ENCODE data around the gene CD164. TPM values are rescaled to one million over a fixed set of nuclear protein-coding genes. Genes with fewer than 3 reads are reported as not detected.

CD164 gene
- polyA plus RNA-seq, 3 donors from 2014 or later, result 433 to 825 (median 521) TPM

GRCh38 chr6:109327959-109328358 is 54.3 kb downstream of the CD164 start:
- H3K4me3 Mint-ChIP-seq, result no peak overlapping the region

GRCh38 chr6:109327491-109327890 is 54.8 kb downstream of the CD164 start:
- Mint-ChIP-seq H3K4me1 (peaks cover under 1 to 14% of the 10 kb centered on the region in 2 donors), H3K27me3 (ENCODE audit: low read depth in 3 of 3) (peaks cover 0 to 9% (median 8%) of the 10 kb centered on the region in 3 donors), H3K9me3 (no peaks in the 10 kb centered on the region), H3K4me3 (no peak overlapping the region), H3K27ac (no peak overlapping the region), H3K36me3 (peaks cover 0 to 4% (median 0%) of the 10 kb centered on the region in 3 donors)
- no peak for DNase-seq

More at GRCh38 chr6:109327959-109328358, 54.3 kb downstream of the CD164 start:
- DNase-seq, result no peak
- peaks cover 0 to 9% (median 8%) of the 10 kb centered on the region in 3 donors for H3K27me3 Mint-ChIP-seq (ENCODE audit: low read depth in 3 of 3)
- H3K36me3 Mint-ChIP-seq, result peaks cover 0 to 4% (median 0%) of the 10 kb centered on the region in 3 donors
- H3K4me1 Mint-ChIP-seq, result peaks cover 6 to 9% of the 10 kb centered on the region in 2 donors
- H3K9me3 Mint-ChIP-seq, result no peaks in the 10 kb centered on the region
- H3K27ac Mint-ChIP-seq, result no peak overlapping the region

DNA sequence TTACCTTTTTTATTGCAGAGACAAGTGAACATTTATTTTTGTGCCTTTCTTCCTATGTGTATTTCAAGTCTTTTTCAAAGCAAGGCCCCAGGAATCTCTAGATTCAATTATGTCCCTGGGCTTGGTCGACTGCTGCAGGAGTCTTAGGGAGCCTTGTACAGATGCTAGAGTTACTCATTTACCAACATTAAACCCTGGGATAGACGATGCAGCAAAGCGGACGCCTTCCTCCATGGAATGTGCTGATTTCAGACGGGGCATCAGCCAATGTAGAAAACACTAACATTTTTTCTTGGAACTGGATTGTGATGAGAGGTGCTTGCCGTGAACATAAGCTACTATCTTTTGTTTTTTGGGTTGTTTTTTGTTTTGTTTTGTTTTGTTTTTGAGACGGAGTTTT is 55.9 kb downstream of the CD164 start:
- Mint-ChIP-seq H3K4me1 (peaks cover 0 to 19% of the 10 kb centered on the region in 2 donors), H3K27me3 (ENCODE audit: low read depth in 3 of 3) (peaks cover 0 to 9% (median 8%) of the 10 kb centered on the region in 3 donors), H3K27ac (no peak overlapping the region), H3K36me3 (peaks cover 0 to 4% (median 0%) of the 10 kb centered on the region in 3 donors), H3K9me3 (no peaks in the 10 kb centered on the region), H3K4me3 (no peak overlapping the region)
- DNase-seq, result no peak

DNA sequence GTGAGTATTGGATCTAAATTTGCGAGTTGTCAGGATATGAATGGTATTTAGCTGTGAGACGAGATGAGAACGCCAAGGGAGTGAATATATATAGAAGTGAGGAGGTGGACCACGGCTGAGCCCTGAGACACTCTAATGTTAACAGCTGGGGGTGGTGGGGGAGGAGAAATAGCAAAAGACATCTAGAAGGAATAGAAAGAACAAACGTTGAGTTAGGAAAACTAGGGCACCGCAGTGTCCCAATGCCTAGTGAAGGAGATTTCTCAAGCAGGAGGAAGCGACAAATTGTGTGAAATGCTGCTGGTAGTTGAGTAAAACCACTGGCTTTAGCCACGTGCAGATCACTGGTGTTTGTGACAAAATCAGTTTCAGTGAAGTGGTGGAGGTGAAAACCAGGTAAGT is 56.9 kb downstream of the CD164 start:
- peak in 2 of 3 donors; percentile 11 to 26 for DNase-seq
- no peaks in the 10 kb centered on the region for H3K36me3 Mint-ChIP-seq
- no peaks in the 10 kb centered on the region for H3K9me3 Mint-ChIP-seq
- no peak overlapping the region for H3K27ac Mint-ChIP-seq
- H3K27me3 Mint-ChIP-seq (ENCODE audit: low read depth in 3 of 3), result peaks cover 0 to 9% (median 8%) of the 10 kb centered on the region in 3 donors
- H3K4me1 Mint-ChIP-seq, result peaks cover 0 to 19% of the 10 kb centered on the region in 2 donors
- no peak overlapping the region for H3K4me3 Mint-ChIP-seq

DNA sequence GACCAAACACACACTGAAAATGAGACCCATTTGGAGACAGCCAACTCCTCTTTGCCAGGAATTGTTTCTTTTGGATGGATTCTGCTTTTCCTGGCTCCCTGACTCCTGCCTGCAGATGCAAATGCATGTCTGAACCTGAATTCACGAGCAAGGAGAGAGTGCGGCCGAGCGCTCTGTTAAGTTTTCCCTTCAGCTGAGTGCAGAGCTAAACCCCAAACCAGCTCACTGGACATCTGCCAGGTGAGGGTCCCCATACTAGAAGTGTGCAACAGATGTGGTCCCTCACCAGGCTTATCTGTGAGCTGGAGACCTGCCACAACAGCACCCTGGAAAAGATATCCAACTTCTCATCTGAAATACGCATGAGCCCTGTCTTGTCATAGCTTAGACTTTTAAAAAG is 59.0 kb downstream of the CD164 start:
- Mint-ChIP-seq H3K27ac (no peak overlapping the region), H3K9me3 (no peaks in the 10 kb centered on the region), H3K4me1 (peaks cover 0 to 14% of the 10 kb centered on the region in 2 donors), H3K27me3 (ENCODE audit: low read depth in 3 of 3) (peaks cover 2 to 9% (median 3%) of the 10 kb centered on the region in 3 donors), H3K4me3 (no peak overlapping the region), H3K36me3 (no peaks in the 10 kb centered on the region)
- no peak for DNase-seq

DNA sequence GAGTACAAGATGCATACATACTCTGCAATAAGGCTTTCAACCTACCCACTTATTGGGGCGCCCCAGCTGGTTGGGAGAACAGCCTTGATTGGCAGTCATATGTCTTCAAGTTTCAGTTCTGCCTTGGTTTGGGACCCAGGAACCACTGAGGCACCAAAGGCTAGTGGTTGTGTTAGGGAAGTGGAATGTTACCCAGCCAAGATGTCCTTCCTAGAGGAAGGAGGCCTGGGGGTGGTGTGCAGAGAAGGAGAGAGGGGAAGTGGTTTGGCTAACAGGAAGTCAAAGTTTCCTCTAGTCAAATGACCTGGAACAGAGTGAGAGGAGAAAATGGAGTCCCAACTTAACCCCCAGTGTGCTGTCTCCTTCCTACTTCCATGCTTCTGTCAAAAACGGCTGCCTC is 59.4 kb downstream of the CD164 start:
- H3K4me1 Mint-ChIP-seq, result peaks cover 0 to 14% of the 10 kb centered on the region in 2 donors
- peak overlapping the region in 1 of 6 donors; percentile 12 for H3K27ac Mint-ChIP-seq
- no peak for DNase-seq
- no peaks in the 10 kb centered on the region for H3K9me3 Mint-ChIP-seq
- H3K27me3 Mint-ChIP-seq (ENCODE audit: low read depth in 3 of 3), result peaks cover 0 to 5% (median 2%) of the 10 kb centered on the region in 3 donors
- H3K4me3 Mint-ChIP-seq, result no peak overlapping the region
- H3K36me3 Mint-ChIP-seq, result no peaks in the 10 kb centered on the region

DNA sequence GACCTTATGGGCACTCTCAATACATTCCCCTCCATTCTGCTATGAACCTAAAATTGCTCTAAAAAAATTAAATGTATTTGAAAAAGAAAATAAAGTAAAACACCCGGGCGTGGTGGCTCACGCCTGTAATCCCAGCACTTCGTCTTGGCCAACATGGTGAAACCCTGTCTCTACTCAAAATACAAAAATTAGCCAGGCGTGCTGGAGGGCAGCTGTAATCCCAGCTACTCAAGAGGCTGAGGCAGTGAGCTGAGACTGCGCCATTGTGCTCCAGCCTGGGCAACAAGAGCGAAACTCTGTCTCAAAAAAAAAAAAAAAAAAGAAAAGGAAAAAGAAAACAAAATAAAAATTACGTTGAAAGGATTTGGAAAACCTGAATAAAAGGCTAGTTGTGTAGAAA is 60.5 kb downstream of the CD164 start:
- Mint-ChIP-seq H3K9me3 (no peaks in the 10 kb centered on the region), H3K4me3 (no peak overlapping the region), H3K4me1 (peaks cover 0 to 14% of the 10 kb centered on the region in 2 donors), H3K27me3 (ENCODE audit: low read depth in 3 of 3) (peaks cover 0 to 3% (median 2%) of the 10 kb centered on the region in 3 donors), H3K36me3 (no peaks in the 10 kb centered on the region), H3K27ac (no peak overlapping the region)
- DNase-seq, result no peak

- Mint-ChIP-seq H3K4me1 (peaks cover 0 to 14% of the 10 kb centered on the region in 2 donors), H3K27ac (no peak overlapping the region), H3K27me3 (ENCODE audit: low read depth in 3 of 3) (peaks cover 0 to 2% (median 0%) of the 10 kb centered on the region in 3 donors), H3K36me3 (no peaks in the 10 kb centered on the region), H3K9me3 (no peaks in the 10 kb centered on the region), H3K4me3 (no peak overlapping the region)
- DNase-seq, result no peak
Measured at GRCh38 chr6:109320072-109320471, 62.2 kb downstream of the CD164 start.

GRCh38 chr6:109318328-109318876 is 63.9 kb downstream of the CD164 start:
- peaks cover 0 to 2% (median 0%) of the 10 kb centered on the region in 3 donors for H3K27me3 Mint-ChIP-seq (ENCODE audit: low read depth in 3 of 3)
- H3K36me3 Mint-ChIP-seq, result no peaks in the 10 kb centered on the region
- no peak overlapping the region for H3K4me3 Mint-ChIP-seq
- no peaks in the 10 kb centered on the region for H3K9me3 Mint-ChIP-seq
- H3K4me1 Mint-ChIP-seq, result peaks cover 0 to 14% of the 10 kb centered on the region in 2 donors
- H3K27ac Mint-ChIP-seq, result no peak overlapping the region
- no peak for DNase-seq

DNA sequence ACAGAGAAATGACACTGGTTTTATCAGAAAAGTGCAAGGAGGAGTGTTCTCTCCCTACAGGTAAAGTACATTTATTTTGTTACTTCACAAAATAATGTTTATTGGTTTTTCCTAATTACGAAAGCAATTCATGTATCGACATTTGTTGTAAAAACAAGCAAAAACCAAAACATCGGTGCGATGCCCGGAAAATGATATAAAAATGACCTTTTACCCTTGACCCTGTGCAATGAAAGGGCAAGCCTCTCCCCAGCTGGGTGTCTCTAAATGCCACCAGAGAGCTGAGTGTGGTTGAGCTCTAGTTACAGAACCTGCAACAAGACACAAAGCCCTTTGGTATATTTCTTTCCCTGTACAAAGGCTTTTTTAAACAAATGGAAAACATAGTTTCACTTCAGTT is 65.4 kb downstream of the CD164 start:
- no peak overlapping the region for H3K27ac Mint-ChIP-seq
- DNase-seq, result no peak
- peaks cover 0 to 2% (median 0%) of the 10 kb centered on the region in 3 donors for H3K27me3 Mint-ChIP-seq (ENCODE audit: low read depth in 3 of 3)
- H3K4me1 Mint-ChIP-seq, result no peaks in the 10 kb centered on the region
- H3K4me3 Mint-ChIP-seq, result no peak overlapping the region
- no peaks in the 10 kb centered on the region for H3K36me3 Mint-ChIP-seq
- no peaks in the 10 kb centered on the region for H3K9me3 Mint-ChIP-seq

Other genes starting within 250 kb of the CD164 start
- 1 to 10 TPM in 1 of 3 donors, under 1 TPM in 2; 0.15 to 1.0 (median 0.44) TPM for gene PPIL6, start 58.2 kb upstream of the CD164 start, polyA plus RNA-seq
- gene SMPD2, start 58.3 kb upstream of the CD164 start, polyA plus RNA-seq, result 10 to 100 TPM; 10.2 to 19.0 (median 13.2) TPM
- 10 to 100 TPM in 1 of 3 donors, 1 to 10 TPM in 2; 7.5 to 13.4 (median 9.5) TPM for gene MICAL1, start 73.3 kb upstream of the CD164 start, polyA plus RNA-seq
- gene ZBTB24, start 100.8 kb upstream of the CD164 start, polyA plus RNA-seq, result 1 to 10 TPM; 3.1 to 6.6 (median 4.1) TPM

Measured in immature natural killer cell (primary cell).